HS-27A (cell line): ENCODE measurements around the gene SLC16A4.

Source experiments
- DNase-seq: peaks from one replicate; pipeline ENCODE4 v3.0.0-alpha.2; 2012; ENCODE audit warnings: low read depth, missing footprints

The SLC16A4 gene

DNA sequence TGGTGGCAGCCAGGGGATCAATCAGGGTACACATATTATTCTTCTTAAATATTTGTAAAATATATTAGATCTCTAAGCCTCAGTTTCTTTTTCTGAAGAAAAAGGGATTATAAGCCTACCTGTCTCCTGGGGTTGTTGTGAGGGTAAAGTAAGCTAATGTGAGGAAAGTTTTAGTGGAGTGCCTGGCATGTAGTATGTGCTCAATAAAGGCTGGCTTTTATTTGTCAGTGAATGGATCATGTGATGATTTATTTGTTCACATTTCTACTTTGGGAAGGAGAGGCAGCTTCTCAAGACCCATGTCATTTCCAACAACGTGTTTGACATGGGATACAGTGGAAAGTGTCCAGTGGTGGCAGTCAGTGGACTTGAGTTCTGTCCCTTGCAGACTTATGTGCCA, 64.0 kb downstream of the SLC16A4 start:
- DNase-seq: no peak

- no peak for DNase-seq
Measured at GRCh38 chr1:110324667-110325066, 66.2 kb downstream of the SLC16A4 start.

GRCh38 chr1:110321846-110322245, 69.0 kb downstream of the SLC16A4 start:
- DNase-seq: no peak

- no peak for DNase-seq
Measured at GRCh38 chr1:110321045-110321444, 69.8 kb downstream of the SLC16A4 start.

GRCh38 chr1:110320168-110320518, 70.7 kb downstream of the SLC16A4 start:
- DNase-seq: no peak

GRCh38 chr1:110319332-110320167, 71.3 kb downstream of the SLC16A4 start:
- DNase-seq: no peak

- DNase-seq: no peak
Measured at GRCh38 chr1:110318046-110318445, 72.8 kb downstream of the SLC16A4 start.

DNA sequence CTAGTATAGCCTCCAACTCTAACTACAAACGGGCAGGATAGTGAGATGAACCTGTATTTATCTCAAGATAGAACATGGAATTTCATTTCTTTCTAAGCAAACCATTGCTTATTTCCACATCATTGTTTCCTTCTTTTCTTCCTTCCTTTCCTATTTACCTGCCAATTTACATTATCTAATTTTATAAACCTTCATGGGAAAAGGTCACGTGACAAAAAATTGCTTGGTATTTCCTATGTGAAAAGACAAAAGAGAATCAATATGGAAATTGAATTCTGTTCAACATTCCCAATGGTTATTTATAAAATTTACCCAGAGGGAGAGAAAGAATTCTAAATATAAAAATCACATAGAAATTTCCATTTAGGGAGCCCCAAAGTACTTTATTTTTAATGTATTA, 74.1 kb downstream of the SLC16A4 start:
- no peak for DNase-seq
